HG02678 (cell line): ENCODE data around the gene AGFG1.

ENCODE experiments used
- ATAC-seq: cut with Tn5 transposase; IDR thresholded peaks from one replicate; pipeline ENCODE4 v1.9.1; 2021; ENCODE audit warnings: mild to moderate bottlenecking, moderate library complexity; ENCODE audit not compliant: unreplicated experiment

Gene AGFG1

GRCh38 chr2:227461811-227462461 is 10.0 kb upstream of the AGFG1 start:
- peak; percentile 24 for ATAC-seq

- peak; percentile 61 for ATAC-seq
These were observed 9.4 kb upstream of the AGFG1 start for GRCh38 chr2:227462462-227462951.

GRCh38 chr2:227462972-227463931 is 8.7 kb upstream of the AGFG1 start:
- ATAC-seq = peak; percentile 39

- no peak for ATAC-seq
These were observed 7.6 kb upstream of the AGFG1 start for GRCh38 chr2:227464361-227464760.

- ATAC-seq = no peak
These were observed 7.1 kb upstream of the AGFG1 start for GRCh38 chr2:227464851-227465250.

- ATAC-seq = no peak
These were observed 4.9 kb upstream of the AGFG1 start for GRCh38 chr2:227466887-227467600.

- no peak for ATAC-seq
These were observed 544 bp upstream of the AGFG1 start for GRCh38 chr2:227471412-227471811.

- ATAC-seq = peak; percentile 71
These were observed 537 bp downstream of the AGFG1 start for GRCh38 chr2:227472265-227473121.

GRCh38 chr2:227473122-227473461 is 1.1 kb downstream of the AGFG1 start:
- no peak for ATAC-seq

- ATAC-seq = no peak
These were observed 1.9 kb downstream of the AGFG1 start for GRCh38 chr2:227473806-227474205.

GRCh38 chr2:227474410-227474809 is 2.5 kb downstream of the AGFG1 start:
- ATAC-seq = no peak

GRCh38 chr2:227477291-227477690 is 5.3 kb downstream of the AGFG1 start:
- ATAC-seq = no peak

GRCh38 chr2:227479865-227480475 is 8.0 kb downstream of the AGFG1 start:
- no peak for ATAC-seq

GRCh38 chr2:227480528-227480927 is 8.6 kb downstream of the AGFG1 start:
- peak; percentile 57 for ATAC-seq

- ATAC-seq = peak; percentile 80
These were observed 10.8 kb downstream of the AGFG1 start for GRCh38 chr2:227482638-227483340.

- ATAC-seq = no peak
These were observed 13.5 kb downstream of the AGFG1 start for GRCh38 chr2:227485429-227485828.

- no peak for ATAC-seq
These were observed 14.7 kb downstream of the AGFG1 start for GRCh38 chr2:227486688-227487087.

GRCh38 chr2:227488045-227488444 is 16.1 kb downstream of the AGFG1 start:
- no peak for ATAC-seq

- ATAC-seq = no peak
These were observed 19.4 kb downstream of the AGFG1 start for GRCh38 chr2:227491386-227491785.
